ENCODE data around the gene TYROBP. TPM values are rescaled to one million over a fixed set of nuclear protein-coding genes. Genes with fewer than 3 reads are reported as not detected.
"Not testable (repeated sequence)": the region's sequence is repeated elsewhere in the genome, so short reads cannot be mapped to it uniquely, and the experiment has no call there.

The TYROBP gene
- total RNA-seq, 2 experiments from 2014 or later, result not detected

GRCh38 chr19:35870124-35870736 is 37.9 kb downstream of the TYROBP start:
- CTCF ChIA-PET, result interaction anchor here (0.7 to 1.3 kb wide), 6 partner anchors 14 to 176 kb away, joined by 3 to 7 read pairs (median 4); partner anchors contain the start of genes LIN37, PSENEN and U2AF1L4
- peaks cover 14% of the 10 kb centered on the region for H3K4me1 Mint-ChIP-seq
- not testable (repeated sequence) for H3K36me3 Mint-ChIP-seq (ENCODE audit: low read depth); ATAC-seq; H3K9me3 Mint-ChIP-seq (ENCODE audit: low read depth); H3K27ac Mint-ChIP-seq
- POLR2A ChIA-PET, result interaction anchor here (0.9 to 1.0 kb wide), 2 partner anchors 9 to 10 kb away, joined by 4 read pairs; no protein-coding TSS in a partner anchor
- H3K4me3 Mint-ChIP-seq, result peak overlapping the region; percentile 52
- H3K27me3 Mint-ChIP-seq, result peaks cover 33% of the 10 kb centered on the region
- peak; percentile 83 for DNase-seq
- intact Hi-C loops (cut with DNase I, micrococcal nuclease), result loop anchor here (1.0 to 5.0 kb wide), 2 partner anchors 178 to 184 kb away; partner anchors contain the start of genes THAP8 (in 1 of the 2) and WDR62 (in 1 of the 2)

- Mint-ChIP-seq H3K4me1 (peaks cover 14% of the 10 kb centered on the region), H3K36me3 (ENCODE audit: low read depth) (no peaks in the 10 kb centered on the region), H3K9me3 (ENCODE audit: low read depth) (no peaks in the 10 kb centered on the region), H3K4me3 (peak overlapping the region; percentile 52), H3K27me3 (peaks cover 37% of the 10 kb centered on the region), H3K27ac (no peak overlapping the region)
- ATAC-seq (peak; percentile 93), DNase-seq (peak; percentile 95)
- ChIA-PET CTCF (interaction anchor here (0.7 to 1.3 kb wide), 6 partner anchors 14 to 175 kb away, joined by 3 to 7 read pairs (median 4); partner anchors contain the start of genes LIN37, PSENEN and U2AF1L4), POLR2A (interaction anchor here (0.6 to 1.0 kb wide), 4 partner anchors 9 to 149 kb away, joined by 3 to 4 read pairs (median 4); no protein-coding TSS in a partner anchor)
- intact Hi-C loops (cut with DNase I, micrococcal nuclease), result loop anchor here (1.0 to 5.0 kb wide), 10 partner anchors 10 to 323 kb away; partner anchors contain the start of genes ALKBH6 (in 1 of the 2), ARHGAP33 (in 1 of the 2), LRFN3 (in 1 of the 2) and TBCB (in 1 of the 2)
These were observed 38.6 kb downstream of the TYROBP start for GRCh38 chr19:35869327-35870123.

- DNase-seq (no peak), ATAC-seq (no peak)
- intact Hi-C loops (cut with DNase I, micrococcal nuclease), result loop anchor here in 1 of 2 experiments (1.0 kb wide), 9 partner anchors 10 to 323 kb away; partner anchors contain the start of genes ALKBH6, ARHGAP33, LRFN3 and TBCB
- peaks cover 14% of the 10 kb centered on the region for H3K4me1 Mint-ChIP-seq
- ChIA-PET POLR2A (interaction anchor here (0.8 kb wide), 1 partner anchor 62 kb away, joined by 5 read pairs; no protein-coding TSS in a partner anchor), CTCF (no interaction called here)
- peak overlapping the region; percentile 29 for H3K4me3 Mint-ChIP-seq
- no peaks in the 10 kb centered on the region for H3K36me3 Mint-ChIP-seq (ENCODE audit: low read depth)
- no peak overlapping the region for H3K27ac Mint-ChIP-seq
- H3K27me3 Mint-ChIP-seq, result peaks cover 37% of the 10 kb centered on the region
- H3K9me3 Mint-ChIP-seq (ENCODE audit: low read depth), result no peaks in the 10 kb centered on the region
These were observed 39.2 kb downstream of the TYROBP start for GRCh38 chr19:35868823-35869326.

- H3K36me3 Mint-ChIP-seq (ENCODE audit: low read depth), result no peaks in the 10 kb centered on the region
- peaks cover 14% of the 10 kb centered on the region for H3K4me1 Mint-ChIP-seq
- ATAC-seq, result peak; percentile 50
- H3K27me3 Mint-ChIP-seq, result peaks cover 37% of the 10 kb centered on the region
- no peak within 1 kb of the TSS for H3K27ac Mint-ChIP-seq
- CTCF ChIA-PET, result no interaction called here
- peak; percentile 82 for DNase-seq
- POLR2A ChIA-PET, result interaction anchor here (0.8 kb wide), 1 partner anchor 63 kb away, joined by 5 read pairs; no protein-coding TSS in a partner anchor
- intact Hi-C loops (cut with DNase I, micrococcal nuclease), result loop anchor here in 1 of 2 experiments (1.0 kb wide), 1 partner anchor 128 kb away; no protein-coding TSS in a partner anchor
- H3K4me3 Mint-ChIP-seq, result peak within 1 kb of the TSS; percentile 29
- no peaks in the 10 kb centered on the region for H3K9me3 Mint-ChIP-seq (ENCODE audit: low read depth)
These were observed 39.8 kb downstream of the TYROBP start, which contains the start of gene APLP1 for GRCh38 chr19:35868172-35868822. APLP1 (plus strand) TSS chr19:35868574; CDS start chr19:35868637, 63 bp downstream.

GRCh38 chr19:35863018-35863417 is 45.1 kb downstream of the TYROBP start:
- Mint-ChIP-seq H3K27me3 (peaks cover 54% of the 10 kb centered on the region), H3K36me3 (ENCODE audit: low read depth) (no peaks in the 10 kb centered on the region), H3K27ac (no peak overlapping the region), H3K4me3 (no peak overlapping the region), H3K9me3 (ENCODE audit: low read depth) (no peaks in the 10 kb centered on the region), H3K4me1 (peaks cover 8% of the 10 kb centered on the region)
- intact Hi-C loops (cut with DNase I, micrococcal nuclease), result no loop called here
- DNase-seq, result no peak
- no peak for ATAC-seq
- ChIA-PET CTCF (no interaction called here), POLR2A (no interaction called here)

- no peak for DNase-seq
- POLR2A ChIA-PET, result no interaction called here
- no peaks in the 10 kb centered on the region for H3K9me3 Mint-ChIP-seq (ENCODE audit: low read depth)
- no peak overlapping the region for H3K4me3 Mint-ChIP-seq
- CTCF ChIA-PET, result no interaction called here
- ATAC-seq, result no peak
- intact Hi-C loops (cut with DNase I, micrococcal nuclease), result no loop called here
- H3K27me3 Mint-ChIP-seq, result peaks cover 51% of the 10 kb centered on the region
- H3K4me1 Mint-ChIP-seq, result peaks cover 7% of the 10 kb centered on the region
- H3K36me3 Mint-ChIP-seq (ENCODE audit: low read depth), result no peaks in the 10 kb centered on the region
- no peak overlapping the region for H3K27ac Mint-ChIP-seq
These were observed 45.6 kb downstream of the TYROBP start for GRCh38 chr19:35862528-35862927.

- CTCF ChIA-PET, result no interaction called here
These were observed 46.4 kb downstream of the TYROBP start for GRCh38 chr19:35861640-35862160.

GRCh38 chr19:35860818-35861639 is 47.1 kb downstream of the TYROBP start:
- H3K27ac Mint-ChIP-seq, result no peak overlapping the region
- no peaks in the 10 kb centered on the region for H3K9me3 Mint-ChIP-seq (ENCODE audit: low read depth)

More at GRCh38 chr19:35861640-35862160, 46.4 kb downstream of the TYROBP start:
- DNase-seq (no peak), ATAC-seq (no peak)
- intact Hi-C loops (cut with DNase I, micrococcal nuclease), result no loop called here
- H3K36me3 Mint-ChIP-seq (ENCODE audit: low read depth), result no peaks in the 10 kb centered on the region
- peaks cover 10% of the 10 kb centered on the region for H3K4me1 Mint-ChIP-seq
- POLR2A ChIA-PET, result interaction anchor here (1.4 kb wide), 1 partner anchor 8 kb away, joined by 4 read pairs; no protein-coding TSS in a partner anchor
- H3K27me3 Mint-ChIP-seq, result peaks cover 50% of the 10 kb centered on the region
- no peaks in the 10 kb centered on the region for H3K9me3 Mint-ChIP-seq (ENCODE audit: low read depth)
- H3K27ac Mint-ChIP-seq, result no peak overlapping the region
- no peak overlapping the region for H3K4me3 Mint-ChIP-seq

GRCh38 chr19:35860436-35860817 is 47.7 kb downstream of the TYROBP start:
- no peak for ATAC-seq
- Mint-ChIP-seq H3K4me1 (peaks cover 10% of the 10 kb centered on the region), H3K4me3 (no peak overlapping the region), H3K9me3 (ENCODE audit: low read depth) (no peaks in the 10 kb centered on the region), H3K36me3 (ENCODE audit: low read depth) (no peaks in the 10 kb centered on the region), H3K27me3 (peaks cover 45% of the 10 kb centered on the region), H3K27ac (no peak overlapping the region)
- ChIA-PET CTCF (interaction anchor here (0.6 kb wide), 2 partner anchors 177 to 187 kb away, joined by 3 read pairs; no protein-coding TSS in a partner anchor), POLR2A (interaction anchor here (1.4 kb wide), 1 partner anchor 10 kb away, joined by 4 read pairs; no protein-coding TSS in a partner anchor)
- intact Hi-C loops (cut with DNase I, micrococcal nuclease), result no loop called here
- DNase-seq, result no peak

More at GRCh38 chr19:35860818-35861639, 47.1 kb downstream of the TYROBP start:
- peak; percentile 24 for ATAC-seq
- H3K4me3 Mint-ChIP-seq, result no peak overlapping the region
- POLR2A ChIA-PET, result interaction anchor here (1.4 kb wide), 1 partner anchor 9 kb away, joined by 4 read pairs; no protein-coding TSS in a partner anchor
- H3K27me3 Mint-ChIP-seq, result peaks cover 46% of the 10 kb centered on the region
- no peaks in the 10 kb centered on the region for H3K36me3 Mint-ChIP-seq (ENCODE audit: low read depth)
- H3K4me1 Mint-ChIP-seq, result peaks cover 10% of the 10 kb centered on the region
- intact Hi-C loops (cut with DNase I, micrococcal nuclease), result no loop called here
- CTCF ChIA-PET, result interaction anchor here (0.6 kb wide), 1 partner anchor 187 kb away, joined by 3 read pairs; no protein-coding TSS in a partner anchor
- DNase-seq, result no peak

GRCh38 chr19:35859414-35859813 is 48.7 kb downstream of the TYROBP start:
- POLR2A ChIA-PET, result interaction anchor here (0.6 kb wide), 1 partner anchor 114 kb away, joined by 4 read pairs; the partner anchor contains the start of gene PSENEN
- CTCF ChIA-PET, result interaction anchor here (0.7 kb wide), 1 partner anchor 105 kb away, joined by 3 read pairs; no protein-coding TSS in a partner anchor
- H3K36me3 Mint-ChIP-seq (ENCODE audit: low read depth), result no peaks in the 10 kb centered on the region
- ATAC-seq, result no peak
- H3K4me1 Mint-ChIP-seq, result peaks cover 10% of the 10 kb centered on the region
- no peak overlapping the region for H3K27ac Mint-ChIP-seq
- H3K27me3 Mint-ChIP-seq, result peaks cover 49% of the 10 kb centered on the region
- no peak overlapping the region for H3K4me3 Mint-ChIP-seq
- no peaks in the 10 kb centered on the region for H3K9me3 Mint-ChIP-seq (ENCODE audit: low read depth)
- intact Hi-C loops (cut with DNase I, micrococcal nuclease), result no loop called here
- DNase-seq, result no peak

Data from activated CD4-positive, alpha-beta T cell treated with anti-CD3 and anti-CD28 coated beads for 36 hours (primary cell).